ENCODE data around the gene POU3F3.

DNA sequence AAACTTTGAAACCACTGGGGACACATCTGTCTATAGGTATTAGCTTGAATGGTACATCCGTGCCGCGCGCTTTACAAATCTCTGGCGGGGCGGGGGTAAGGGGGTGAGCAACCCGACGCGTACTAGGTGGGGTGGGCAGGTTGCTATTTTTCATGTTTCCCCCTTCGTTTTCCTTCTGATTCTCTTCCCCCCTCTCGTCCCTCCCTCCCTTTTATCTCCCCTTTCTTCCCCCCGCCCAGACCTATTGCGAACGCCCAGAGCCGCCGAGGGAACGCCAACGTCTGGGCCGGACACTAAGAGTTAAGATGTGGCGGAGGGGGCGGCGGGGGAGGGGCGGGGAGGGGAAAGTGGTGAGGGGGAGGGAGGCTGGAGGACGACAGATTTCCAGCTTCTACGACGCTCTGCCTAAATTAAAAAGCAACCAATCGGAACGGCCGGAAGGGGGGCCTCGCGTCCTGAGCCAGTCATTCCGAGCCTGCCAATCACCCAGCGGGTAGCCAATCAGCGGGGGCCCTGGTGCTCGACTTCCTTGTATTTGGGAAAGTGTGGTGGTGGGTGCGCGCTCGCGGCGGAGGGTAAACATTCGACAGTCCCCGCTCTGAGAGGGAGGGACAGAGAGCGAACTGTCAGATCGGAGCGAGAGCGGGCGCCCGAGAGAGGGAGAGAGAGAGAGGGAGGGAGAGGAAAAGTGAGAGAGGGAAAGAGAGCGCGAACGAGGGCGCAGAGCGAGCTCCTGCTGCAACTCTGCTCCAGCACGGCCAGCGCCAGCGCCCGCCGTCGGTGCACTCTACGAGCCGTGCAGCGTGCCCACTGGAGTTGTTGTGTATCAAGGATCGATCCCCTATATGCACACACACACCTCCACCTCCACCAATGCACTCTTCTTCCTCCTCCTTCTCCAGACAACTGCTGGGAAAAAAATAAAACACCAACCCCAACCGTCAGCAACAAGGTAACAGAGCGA lies at the start of gene POU3F3:
- TF ChIP-seq, protein P1, sequence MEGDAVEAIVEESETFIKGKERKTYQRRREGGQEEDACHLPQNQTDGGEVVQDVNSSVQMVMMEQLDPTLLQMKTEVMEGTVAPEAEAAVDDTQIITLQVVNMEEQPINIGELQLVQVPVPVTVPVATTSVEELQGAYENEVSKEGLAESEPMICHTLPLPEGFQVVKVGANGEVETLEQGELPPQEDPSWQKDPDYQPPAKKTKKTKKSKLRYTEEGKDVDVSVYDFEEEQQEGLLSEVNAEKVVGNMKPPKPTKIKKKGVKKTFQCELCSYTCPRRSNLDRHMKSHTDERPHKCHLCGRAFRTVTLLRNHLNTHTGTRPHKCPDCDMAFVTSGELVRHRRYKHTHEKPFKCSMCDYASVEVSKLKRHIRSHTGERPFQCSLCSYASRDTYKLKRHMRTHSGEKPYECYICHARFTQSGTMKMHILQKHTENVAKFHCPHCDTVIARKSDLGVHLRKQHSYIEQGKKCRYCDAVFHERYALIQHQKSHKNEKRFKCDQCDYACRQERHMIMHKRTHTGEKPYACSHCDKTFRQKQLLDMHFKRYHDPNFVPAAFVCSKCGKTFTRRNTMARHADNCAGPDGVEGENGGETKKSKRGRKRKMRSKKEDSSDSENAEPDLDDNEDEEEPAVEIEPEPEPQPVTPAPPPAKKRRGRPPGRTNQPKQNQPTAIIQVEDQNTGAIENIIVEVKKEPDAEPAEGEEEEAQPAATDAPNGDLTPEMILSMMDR (IDR thresholded peaks at IDR 0.05; ENCODE audit: low read depth, low read length): no peak
- TF ChIP-seq MAX (IDR thresholded peaks at IDR 0.05; ENCODE audit: low read depth, low read length): no peak
